Progenitor cell of endocrine pancreas (in vitro differentiated cells): ENCODE results near the gene ADAM19. TPM values are rescaled to one million over a fixed set of nuclear protein-coding genes. Genes with fewer than 3 reads are reported as not detected.

Source experiments
- DNase-seq: peaks from one replicate; pipeline ENCODE4 v3.0.0; 2021; ENCODE audit warnings: low spot score; ENCODE audit not compliant: unreplicated experiment
- H3K27ac Mint-ChIP-seq: 2 replicates; pipeline ENCODE4 v1.8.0; 2021; ENCODE audit warnings: mild to moderate bottlenecking, moderate library complexity, mixed read lengths
- H3K27me3 Mint-ChIP-seq: 2 replicates; pipeline ENCODE4 v1.8.0; 2021; ENCODE audit warnings: mixed read lengths
- H3K36me3 Mint-ChIP-seq: 2 replicates; pipeline ENCODE4 v1.8.0; 2022; ENCODE audit warnings: mixed read lengths; ENCODE audit not compliant: insufficient read depth
- H3K4me1 Mint-ChIP-seq: 2 replicates; pipeline ENCODE4 v1.8.0; 2021; ENCODE audit warnings: low read depth, mixed read lengths
- H3K4me3 Mint-ChIP-seq: 2 replicates; pipeline ENCODE4 v1.8.0; 2021; ENCODE audit warnings: low read depth, mild to moderate bottlenecking, moderate library complexity, mixed read lengths
- H3K9me3 Mint-ChIP-seq: 2 replicates; pipeline ENCODE4 v1.8.0; 2021; ENCODE audit warnings: low read depth, mixed read lengths
- total RNA-seq: library from RNA; stranded (reverse); gene quantifications from 2 replicates; pipeline ENCODE4 v1.2.1, GENCODE V29; 2021
- TF ChIP-seq, protein P1 (sequence below): fragments of 200-600 bp; sonication (generic); IDR thresholded peaks from one replicate; pipeline ENCODE4 v1.5.0; 2021; ENCODE audit warnings: antibody characterized with exemption, mild to moderate bottlenecking; ENCODE audit not compliant: unreplicated experiment

The ADAM19 gene
- total RNA-seq, 1 donor from 2014 or later: 13.4 TPM

- H3K9me3 Mint-ChIP-seq: no peaks in the 10 kb centered on the region
- TF ChIP-seq, protein P1, sequence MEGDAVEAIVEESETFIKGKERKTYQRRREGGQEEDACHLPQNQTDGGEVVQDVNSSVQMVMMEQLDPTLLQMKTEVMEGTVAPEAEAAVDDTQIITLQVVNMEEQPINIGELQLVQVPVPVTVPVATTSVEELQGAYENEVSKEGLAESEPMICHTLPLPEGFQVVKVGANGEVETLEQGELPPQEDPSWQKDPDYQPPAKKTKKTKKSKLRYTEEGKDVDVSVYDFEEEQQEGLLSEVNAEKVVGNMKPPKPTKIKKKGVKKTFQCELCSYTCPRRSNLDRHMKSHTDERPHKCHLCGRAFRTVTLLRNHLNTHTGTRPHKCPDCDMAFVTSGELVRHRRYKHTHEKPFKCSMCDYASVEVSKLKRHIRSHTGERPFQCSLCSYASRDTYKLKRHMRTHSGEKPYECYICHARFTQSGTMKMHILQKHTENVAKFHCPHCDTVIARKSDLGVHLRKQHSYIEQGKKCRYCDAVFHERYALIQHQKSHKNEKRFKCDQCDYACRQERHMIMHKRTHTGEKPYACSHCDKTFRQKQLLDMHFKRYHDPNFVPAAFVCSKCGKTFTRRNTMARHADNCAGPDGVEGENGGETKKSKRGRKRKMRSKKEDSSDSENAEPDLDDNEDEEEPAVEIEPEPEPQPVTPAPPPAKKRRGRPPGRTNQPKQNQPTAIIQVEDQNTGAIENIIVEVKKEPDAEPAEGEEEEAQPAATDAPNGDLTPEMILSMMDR: no peak
- H3K27ac Mint-ChIP-seq: no peak overlapping the region
- H3K4me1 Mint-ChIP-seq: peaks cover 8% of the 10 kb centered on the region
- H3K36me3 Mint-ChIP-seq: no peaks in the 10 kb centered on the region
- no peaks in the 10 kb centered on the region for H3K27me3 Mint-ChIP-seq
- DNase-seq: no peak
- no peak overlapping the region for H3K4me3 Mint-ChIP-seq
These were observed 126.4 kb downstream of the ADAM19 start for GRCh38 chr5:157449011-157449723.

GRCh38 chr5:157447201-157447637 lies 128.4 kb downstream of the ADAM19 start:
- H3K9me3 Mint-ChIP-seq: no peaks in the 10 kb centered on the region
- no peaks in the 10 kb centered on the region for H3K27me3 Mint-ChIP-seq
- peak; percentile 17 for DNase-seq
- peaks cover 8% of the 10 kb centered on the region for H3K4me1 Mint-ChIP-seq
- peak overlapping the region; percentile 50 for H3K27ac Mint-ChIP-seq
- no peak overlapping the region for H3K4me3 Mint-ChIP-seq
- TF ChIP-seq, protein P1: no peak
- no peaks in the 10 kb centered on the region for H3K36me3 Mint-ChIP-seq

- TF ChIP-seq, protein P1: no peak
- no peak overlapping the region for H3K4me3 Mint-ChIP-seq
- no peaks in the 10 kb centered on the region for H3K27me3 Mint-ChIP-seq
- H3K9me3 Mint-ChIP-seq: no peaks in the 10 kb centered on the region
- H3K4me1 Mint-ChIP-seq: peaks cover 8% of the 10 kb centered on the region
- no peak overlapping the region for H3K27ac Mint-ChIP-seq
- no peak for DNase-seq
- no peaks in the 10 kb centered on the region for H3K36me3 Mint-ChIP-seq
These were observed 129.1 kb downstream of the ADAM19 start for GRCh38 chr5:157446412-157446935.

DNA sequence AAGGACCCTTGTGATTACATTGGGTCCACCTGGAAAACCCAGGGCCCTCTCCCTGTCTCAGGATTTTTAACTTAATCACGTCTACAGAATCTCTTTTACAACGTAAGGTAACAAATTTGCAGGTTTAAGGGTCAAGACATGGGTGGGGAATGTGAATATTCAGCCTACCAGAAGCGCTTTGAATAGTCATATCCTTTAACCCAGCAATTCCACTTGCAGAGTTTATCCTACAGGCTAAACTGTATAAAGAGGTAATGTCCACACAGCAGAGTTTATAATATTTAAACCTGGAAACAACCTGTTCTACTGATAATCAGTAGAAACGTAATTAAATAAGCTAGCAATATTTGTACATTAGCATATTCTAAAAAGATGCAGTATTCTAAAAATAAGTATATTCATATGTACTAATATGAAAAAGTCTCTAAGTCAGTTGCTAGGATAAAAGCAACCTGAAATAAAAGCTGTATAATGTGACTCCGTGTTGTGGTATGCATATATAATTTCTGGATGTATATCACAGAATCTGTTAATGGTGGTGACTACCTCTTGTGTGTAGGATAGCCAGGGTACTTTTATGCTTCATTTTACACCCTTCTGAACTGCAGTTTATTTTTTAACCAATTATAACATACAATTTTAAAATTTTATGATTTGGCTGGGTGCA lies 129.7 kb downstream of the ADAM19 start:
- H3K27me3 Mint-ChIP-seq: no peaks in the 10 kb centered on the region
- peaks cover 8% of the 10 kb centered on the region for H3K4me1 Mint-ChIP-seq
- H3K36me3 Mint-ChIP-seq: no peaks in the 10 kb centered on the region
- no peaks in the 10 kb centered on the region for H3K9me3 Mint-ChIP-seq
- H3K27ac Mint-ChIP-seq: peak overlapping the region; percentile 28
- TF ChIP-seq, protein P1: no peak
- no peak for DNase-seq
- no peak overlapping the region for H3K4me3 Mint-ChIP-seq

GRCh38 chr5:157444224-157444623 lies 131.4 kb downstream of the ADAM19 start:
- no peak overlapping the region for H3K27ac Mint-ChIP-seq
- no peak for DNase-seq
- H3K4me1 Mint-ChIP-seq: peaks cover 8% of the 10 kb centered on the region
- no peaks in the 10 kb centered on the region for H3K27me3 Mint-ChIP-seq
- no peak overlapping the region for H3K4me3 Mint-ChIP-seq
- peaks cover 5% of the 10 kb centered on the region for H3K9me3 Mint-ChIP-seq
- no peaks in the 10 kb centered on the region for H3K36me3 Mint-ChIP-seq
- TF ChIP-seq, protein P1: no peak
